ENCODE data around the gene PABPN1.

Gene PABPN1

DNA sequence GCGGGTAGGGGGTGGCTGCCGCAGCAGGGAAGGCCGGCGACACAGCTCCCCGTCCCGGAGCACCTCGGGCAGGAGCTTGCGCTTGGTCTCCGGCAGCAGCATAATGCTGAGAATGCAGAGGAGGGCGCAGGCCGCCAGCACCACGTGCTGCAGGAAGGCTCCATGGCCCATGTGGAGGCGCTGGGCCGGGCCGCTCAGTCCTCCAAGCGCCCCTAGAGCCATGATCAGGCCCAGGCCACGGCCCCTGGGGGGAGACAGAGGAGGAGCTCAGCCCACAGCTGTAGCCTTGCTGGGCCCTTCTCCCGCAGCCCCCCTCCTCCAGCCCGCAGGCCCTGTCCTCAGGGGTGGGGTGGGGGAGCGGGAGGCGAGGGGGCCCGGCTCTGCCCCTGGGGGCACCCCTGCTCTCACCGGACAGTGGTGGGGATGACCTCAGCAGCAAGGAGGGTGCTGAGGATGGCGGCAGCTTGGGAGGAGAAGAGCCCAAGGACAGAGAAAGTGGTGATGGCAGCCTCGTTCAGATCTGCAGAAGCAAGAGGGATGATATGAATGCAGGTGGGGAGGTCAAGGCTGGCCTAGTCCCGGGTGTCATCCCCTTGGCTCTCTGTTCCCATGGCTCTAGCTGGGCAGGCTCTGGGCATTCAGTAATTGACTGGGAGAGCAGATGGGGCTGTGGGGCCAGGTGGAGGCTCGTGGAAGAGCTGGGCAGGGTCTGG is 25.6 kb downstream of the PABPN1 start:
- H3K27ac ChIP-seq: no peak overlapping the region
- no peaks in the 10 kb centered on the region for H3K9me3 ChIP-seq
- TF ChIP-seq, protein P1, sequence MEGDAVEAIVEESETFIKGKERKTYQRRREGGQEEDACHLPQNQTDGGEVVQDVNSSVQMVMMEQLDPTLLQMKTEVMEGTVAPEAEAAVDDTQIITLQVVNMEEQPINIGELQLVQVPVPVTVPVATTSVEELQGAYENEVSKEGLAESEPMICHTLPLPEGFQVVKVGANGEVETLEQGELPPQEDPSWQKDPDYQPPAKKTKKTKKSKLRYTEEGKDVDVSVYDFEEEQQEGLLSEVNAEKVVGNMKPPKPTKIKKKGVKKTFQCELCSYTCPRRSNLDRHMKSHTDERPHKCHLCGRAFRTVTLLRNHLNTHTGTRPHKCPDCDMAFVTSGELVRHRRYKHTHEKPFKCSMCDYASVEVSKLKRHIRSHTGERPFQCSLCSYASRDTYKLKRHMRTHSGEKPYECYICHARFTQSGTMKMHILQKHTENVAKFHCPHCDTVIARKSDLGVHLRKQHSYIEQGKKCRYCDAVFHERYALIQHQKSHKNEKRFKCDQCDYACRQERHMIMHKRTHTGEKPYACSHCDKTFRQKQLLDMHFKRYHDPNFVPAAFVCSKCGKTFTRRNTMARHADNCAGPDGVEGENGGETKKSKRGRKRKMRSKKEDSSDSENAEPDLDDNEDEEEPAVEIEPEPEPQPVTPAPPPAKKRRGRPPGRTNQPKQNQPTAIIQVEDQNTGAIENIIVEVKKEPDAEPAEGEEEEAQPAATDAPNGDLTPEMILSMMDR (IDR thresholded peaks at IDR 0.05): no peak
- no peaks in the 10 kb centered on the region for H3K36me3 ChIP-seq
- peaks cover 0 to 2% of the 10 kb centered on the region in 2 experiments for H3K4me1 ChIP-seq (ENCODE audit: control insufficient read depth in 1 of 2, insufficient read depth in 1 of 2, low read depth in 1 of 2, low read length in 1 of 2)
- peaks cover 42% of the 10 kb centered on the region for H3K27me3 ChIP-seq
- no peak overlapping the region for H3K4me3 ChIP-seq (ENCODE audit: low read depth in 1 of 2, low read length in 1 of 2)

DNA sequence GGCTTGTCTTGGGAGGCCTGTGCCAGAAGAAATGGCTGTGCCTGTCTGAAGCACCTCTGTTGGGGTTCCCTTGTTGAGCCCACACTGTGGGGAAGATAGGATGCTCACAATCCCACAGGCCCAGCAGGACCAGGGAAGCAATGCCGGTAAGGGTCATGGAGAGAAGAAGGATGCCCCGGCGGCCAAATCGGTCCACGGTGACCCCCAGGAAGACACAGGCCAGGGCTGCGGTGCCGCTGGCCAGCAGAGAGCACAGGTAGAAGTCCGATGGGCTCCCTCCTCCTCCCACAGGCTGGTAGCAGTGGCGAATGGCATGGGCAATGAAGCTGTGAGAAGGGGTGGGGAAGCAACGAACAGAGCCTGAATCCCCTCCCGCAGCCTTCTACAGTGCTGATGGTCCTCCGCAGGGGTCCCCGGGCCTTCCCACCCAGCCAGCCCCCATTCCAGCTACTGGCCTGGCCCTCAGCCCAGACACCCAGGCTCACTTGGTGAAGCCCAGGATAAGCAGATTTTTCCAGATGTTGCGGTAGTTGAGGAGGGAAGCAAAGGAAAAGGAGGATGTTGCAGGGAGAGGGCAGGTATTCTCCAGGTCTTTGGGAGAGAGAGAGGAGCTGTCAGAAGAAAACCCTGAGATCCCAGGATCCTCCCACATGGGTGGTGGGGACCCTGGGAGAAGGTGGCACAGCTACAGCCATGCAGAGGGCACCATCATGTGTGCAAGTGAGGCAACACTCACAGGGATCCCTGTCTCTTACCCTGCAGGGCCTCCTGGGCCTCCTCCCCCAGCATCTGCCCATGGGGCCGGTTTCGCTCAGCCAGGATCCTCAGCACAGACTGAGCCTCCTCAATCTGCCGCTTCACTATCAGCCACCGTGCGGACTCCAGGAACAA is 26.4 kb downstream of the PABPN1 start:
- TF ChIP-seq, protein P1 (IDR thresholded peaks at IDR 0.05): no peak
- Histone ChIP-seq H3K4me1 (ENCODE audit: control insufficient read depth in 1 of 2, insufficient read depth in 1 of 2, low read depth in 1 of 2, low read length in 1 of 2) (peaks cover 0 to 10% of the 10 kb centered on the region in 2 experiments), H3K4me3 (ENCODE audit: low read depth in 1 of 2, low read length in 1 of 2) (no peak overlapping the region), H3K27ac (no peak overlapping the region), H3K36me3 (no peaks in the 10 kb centered on the region), H3K9me3 (no peaks in the 10 kb centered on the region), H3K27me3 (peaks cover 42% of the 10 kb centered on the region)

DNA sequence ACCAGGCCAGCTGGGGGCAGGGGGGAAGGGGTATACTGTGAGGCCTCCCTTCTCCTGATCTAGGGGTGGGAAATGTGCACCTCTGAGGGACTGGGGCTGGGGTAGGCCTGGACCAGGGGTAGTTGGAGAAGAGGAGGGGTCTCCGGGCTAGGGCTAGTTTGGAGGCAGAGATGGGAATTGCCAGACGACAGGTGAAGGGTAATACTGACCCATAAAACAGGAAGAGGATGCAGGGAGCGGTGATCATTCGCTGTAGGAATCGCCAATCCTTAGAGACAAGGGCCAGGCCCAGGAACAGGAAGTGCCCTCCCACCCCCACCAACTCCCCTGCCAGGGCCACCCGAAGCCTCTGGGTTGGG is 27.0 kb downstream of the PABPN1 start:
- TF ChIP-seq, protein P1 (IDR thresholded peaks at IDR 0.05): no peak
- Histone ChIP-seq H3K4me3 (ENCODE audit: low read depth in 1 of 2, low read length in 1 of 2) (no peak overlapping the region), H3K36me3 (no peaks in the 10 kb centered on the region), H3K4me1 (ENCODE audit: control insufficient read depth in 1 of 2, insufficient read depth in 1 of 2, low read depth in 1 of 2, low read length in 1 of 2) (peaks cover 0 to 14% of the 10 kb centered on the region in 2 experiments), H3K27ac (no peak overlapping the region), H3K9me3 (no peaks in the 10 kb centered on the region), H3K27me3 (peaks cover 45% of the 10 kb centered on the region)

DNA sequence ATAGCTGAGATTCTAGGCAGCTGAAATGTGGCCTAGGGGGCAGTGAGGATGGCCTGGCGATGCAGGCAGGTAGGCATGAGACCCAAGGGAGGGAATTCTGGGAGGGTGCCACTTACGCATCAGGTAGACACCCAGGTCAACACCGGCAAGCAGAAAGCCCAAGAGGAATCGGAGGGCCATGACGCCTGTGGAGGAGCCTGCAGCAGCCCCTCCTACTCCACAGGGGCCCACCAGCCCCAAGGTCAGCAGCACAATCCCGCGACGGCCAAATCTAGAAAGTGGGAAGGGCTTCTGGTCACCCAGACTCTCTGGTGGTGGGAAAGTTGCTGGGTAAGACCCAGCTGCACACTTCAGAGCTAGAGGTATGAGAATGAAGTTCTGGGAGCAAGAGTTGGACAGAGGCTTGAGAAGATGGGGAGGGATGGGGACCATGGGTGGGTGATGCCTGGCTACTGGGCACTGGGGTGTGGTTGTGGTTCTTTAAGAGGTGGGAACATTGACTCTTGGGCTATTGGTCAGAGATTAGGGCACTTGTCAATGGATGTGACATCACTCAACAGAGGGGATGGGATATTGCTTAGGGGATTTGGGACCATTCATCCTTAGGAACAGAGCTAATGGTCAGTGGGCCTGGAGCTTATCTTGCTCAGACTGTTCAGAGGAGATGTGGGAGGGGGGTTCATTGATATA is 28.0 kb downstream of the PABPN1 start:
- no peaks in the 10 kb centered on the region for H3K36me3 ChIP-seq
- TF ChIP-seq, protein P1 (IDR thresholded peaks at IDR 0.05): no peak
- H3K4me3 ChIP-seq (ENCODE audit: low read depth in 1 of 2, low read length in 1 of 2): no peak overlapping the region
- H3K27me3 ChIP-seq: peaks cover 55% of the 10 kb centered on the region
- no peaks in the 10 kb centered on the region for H3K9me3 ChIP-seq
- H3K4me1 ChIP-seq (ENCODE audit: control insufficient read depth in 1 of 2, insufficient read depth in 1 of 2, low read depth in 1 of 2, low read length in 1 of 2): peaks cover 0 to 14% of the 10 kb centered on the region in 2 experiments
- H3K27ac ChIP-seq: no peak overlapping the region

DNA sequence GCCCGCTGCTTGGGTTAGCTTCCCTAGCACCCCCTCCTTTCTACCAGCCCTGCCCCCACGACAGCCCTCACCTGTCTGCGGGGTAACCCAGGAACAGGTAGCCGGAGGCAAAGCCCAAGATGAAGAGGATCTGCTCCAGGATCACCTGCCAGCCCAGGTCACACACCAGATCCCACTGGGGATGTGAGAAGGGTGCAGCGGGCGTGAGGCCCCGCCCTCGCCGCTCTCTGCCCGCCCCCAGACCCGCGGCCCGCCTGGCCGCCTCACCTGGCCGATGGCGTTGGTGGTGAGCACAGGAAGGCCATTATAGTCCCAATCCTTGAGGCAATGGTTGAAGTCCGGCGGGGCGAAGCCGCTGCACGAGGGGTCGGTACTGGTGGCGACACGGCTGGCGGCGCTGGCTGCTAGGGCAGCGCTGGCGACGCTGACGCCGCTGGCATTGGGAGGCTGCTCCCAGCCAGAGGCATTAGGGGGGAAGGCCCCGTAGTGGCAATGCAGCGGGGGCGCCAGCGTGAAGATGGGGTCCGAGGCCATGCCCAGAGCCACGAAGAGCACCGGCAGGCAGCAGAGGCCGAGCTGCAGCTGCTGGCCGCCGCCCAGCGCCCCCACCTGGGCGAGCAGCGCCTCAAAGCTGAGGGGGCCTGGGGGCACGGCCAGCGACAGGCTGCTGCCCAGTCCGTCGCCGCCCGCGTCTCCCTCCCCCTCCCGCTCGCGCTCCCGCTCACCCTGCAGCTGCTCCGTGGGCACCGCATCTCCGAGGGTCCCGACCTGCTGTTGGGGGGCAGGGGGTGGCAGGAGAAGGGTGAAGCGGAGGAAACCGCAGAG is 30.6 kb downstream of the PABPN1 start:
- Histone ChIP-seq H3K4me3 (ENCODE audit: low read depth in 1 of 2, low read length in 1 of 2) (peak overlapping the region in 1 of 2 experiments; percentile 10), H3K4me1 (ENCODE audit: control insufficient read depth in 1 of 2, insufficient read depth in 1 of 2, low read depth in 1 of 2, low read length in 1 of 2) (peaks cover 0 to 14% of the 10 kb centered on the region in 2 experiments), H3K27ac (no peak overlapping the region), H3K27me3 (peaks cover 81% of the 10 kb centered on the region), H3K36me3 (no peaks in the 10 kb centered on the region), H3K9me3 (no peaks in the 10 kb centered on the region)
- TF ChIP-seq, protein P1 (IDR thresholded peaks at IDR 0.05): no peak
